Ishikawa (cell line): ENCODE data around the gene FASLG.

ENCODE experiments used
- CEBPB ChIP-seq: IDR thresholded peaks from 2 replicates; pipeline ENCODE4 v1.6.1; 2012
- CREB1 ChIP-seq: IDR thresholded peaks from 2 replicates; pipeline ENCODE4 v1.6.1; 2012; ENCODE audit warnings: low read depth
- EGR1 ChIP-seq: IDR thresholded peaks from 2 replicates; pipeline ENCODE4 v1.6.1; 2012
- EP300 ChIP-seq: IDR thresholded peaks from 2 replicates; pipeline ENCODE4 v1.6.1; 2012; ENCODE audit warnings: borderline replicate concordance
- FOXM1 ChIP-seq: IDR thresholded peaks from 2 replicates; pipeline ENCODE4 v1.6.1; 2012; ENCODE audit warnings: low read depth, borderline replicate concordance
- MAX ChIP-seq: IDR thresholded peaks from 2 replicates; pipeline ENCODE4 v1.6.1; 2012
- NFIC ChIP-seq: IDR thresholded peaks from 2 replicates; pipeline ENCODE4 v1.6.1; 2012
- RAD21 ChIP-seq: IDR thresholded peaks from 2 replicates; pipeline ENCODE4 v1.6.1; 2012; ENCODE audit warnings: low read depth
- REST ChIP-seq: IDR thresholded peaks from 2 replicates; pipeline ENCODE4 v1.6.1; 2012; ENCODE audit warnings: low read depth, mild to moderate bottlenecking
- TAF1 ChIP-seq: IDR thresholded peaks from 2 replicates; pipeline ENCODE4 v1.6.1; 2012; ENCODE audit warnings: low read depth, mild to moderate bottlenecking
- TCF12 ChIP-seq: IDR thresholded peaks from 2 replicates; pipeline ENCODE4 v1.6.1; 2012; ENCODE audit warnings: low read depth
- TEAD4 ChIP-seq: IDR thresholded peaks from 2 replicates; pipeline ENCODE4 v1.6.1; 2012
- USF1 ChIP-seq: IDR thresholded peaks from 2 replicates; pipeline ENCODE4 v1.6.1; 2012
- YY1 ChIP-seq: IDR thresholded peaks from 2 replicates; pipeline ENCODE4 v1.6.1; 2012; ENCODE audit warnings: low read depth
- ZBTB7A ChIP-seq: IDR thresholded peaks from 2 replicates; pipeline ENCODE4 v1.6.1; 2012; ENCODE audit warnings: low read depth

Gene FASLG

GRCh38 chr1:172670316-172670715 is 11.4 kb downstream of the FASLG start:
- TF ChIP-seq YY1 (no peak), TCF12 (no peak), CREB1 (no peak), EGR1 (no peak), RAD21 (no peak), TAF1 (no peak)

- TF ChIP-seq EP300 (no peak), TCF12 (no peak), MAX (no peak), NFIC (no peak), YY1 (no peak), CEBPB (no peak), TAF1 (no peak), FOXM1 (no peak)
Measured at GRCh38 chr1:172670791-172671190, 11.9 kb downstream of the FASLG start.

GRCh38 chr1:172671591-172671990 is 12.7 kb downstream of the FASLG start:
- TF ChIP-seq YY1 (no peak), TEAD4 (peak; percentile 31; the same call in 1 of the 2 replicates)

GRCh38 chr1:172672720-172673119 is 13.8 kb downstream of the FASLG start:
- TF ChIP-seq NFIC: no peak
- no peak for TF ChIP-seq ZBTB7A
- no peak for TF ChIP-seq CREB1
- TF ChIP-seq MAX: no peak
- TF ChIP-seq TCF12: no peak
- TF ChIP-seq EGR1: no peak
- TF ChIP-seq EP300: no peak
- no peak for TF ChIP-seq TAF1
- no peak for TF ChIP-seq FOXM1

GRCh38 chr1:172673761-172674160 is 14.9 kb downstream of the FASLG start:
- TF ChIP-seq CREB1 (no peak), TEAD4 (no peak), FOXM1 (no peak), REST (no peak), TAF1 (no peak), YY1 (no peak), USF1 (no peak), RAD21 (no peak), EGR1 (no peak), ZBTB7A (no peak), EP300 (no peak)

- TF ChIP-seq FOXM1: no peak
- no peak for TF ChIP-seq YY1
- no peak for TF ChIP-seq CREB1
- TF ChIP-seq RAD21: no peak
- TF ChIP-seq CEBPB: no peak
- TF ChIP-seq EGR1: no peak
Measured at GRCh38 chr1:172674831-172675613, 16.1 kb downstream of the FASLG start.

GRCh38 chr1:172679000-172679772 is 20.3 kb downstream of the FASLG start:
- TF ChIP-seq EP300 (no peak), YY1 (no peak), CEBPB (no peak), MAX (no peak), TEAD4 (no peak), CREB1 (no peak), REST (no peak), TAF1 (no peak), NFIC (no peak), USF1 (no peak), FOXM1 (no peak)
